SK-N-MC (cell line): Measurements from ENCODE around the gene FUT6.

Experiments used
- DNase-seq: peaks from one replicate; pipeline ENCODE4 v3.0.0-alpha.2; 2011; ENCODE audit warnings: low read depth, low spot score
- H3K27ac ChIP-seq: fragments of 200-600 bp; sonication (generic); 2 replicates; pipeline ENCODE4 v1.5.1; 2016; ENCODE audit warnings: mixed run types
- H3K36me3 ChIP-seq: fragments of 200-600 bp; sonication (generic); 2 replicates; pipeline ENCODE4 v1.6.1; 2017; ENCODE audit warnings: antibody characterized with exemption, low read length, mixed read lengths; ENCODE audit not compliant: insufficient read depth
- H3K4me3 ChIP-seq: fragments of 200-600 bp; sonication (generic); 2 replicates; pipeline ENCODE4 v1.5.1; 2016
- H3K9ac ChIP-seq: fragments of 200-600 bp; sonication (generic); 2 replicates; pipeline ENCODE4 v1.8.0; 2017; ENCODE audit warnings: mixed run types, mixed read lengths; ENCODE audit not compliant: insufficient read length
- H3K9me3 ChIP-seq: fragments of 200-600 bp; sonication (generic); 2 replicates; pipeline ENCODE4 v1.6.1; 2017; ENCODE audit warnings: low read depth, mild to moderate bottlenecking, antibody characterized with exemption, low read length, moderate library complexity, mixed read lengths
- EZH2 ChIP-seq: fragments of 200-600 bp; sonication (generic); IDR thresholded peaks from one replicate; pipeline ENCODE4 v1.6.1; 2017; ENCODE audit warnings: antibody characterized with exemption
- FOXP2 ChIP-seq: optimal IDR thresholded peaks from 2 replicates; pipeline ENCODE3; 2011; ENCODE audit warnings: mild to moderate bottlenecking, moderate library complexity; ENCODE audit not compliant: insufficient read depth; ENCODE audit errors: extremely low read length, control extremely low read depth
- POLR2AphosphoS5 ChIP-seq: IDR thresholded peaks from 2 replicates; pipeline ENCODE4 v1.6.1; 2012; ENCODE audit warnings: mild to moderate bottlenecking, low read depth, low read length, borderline replicate concordance

Gene FUT6

DNA sequence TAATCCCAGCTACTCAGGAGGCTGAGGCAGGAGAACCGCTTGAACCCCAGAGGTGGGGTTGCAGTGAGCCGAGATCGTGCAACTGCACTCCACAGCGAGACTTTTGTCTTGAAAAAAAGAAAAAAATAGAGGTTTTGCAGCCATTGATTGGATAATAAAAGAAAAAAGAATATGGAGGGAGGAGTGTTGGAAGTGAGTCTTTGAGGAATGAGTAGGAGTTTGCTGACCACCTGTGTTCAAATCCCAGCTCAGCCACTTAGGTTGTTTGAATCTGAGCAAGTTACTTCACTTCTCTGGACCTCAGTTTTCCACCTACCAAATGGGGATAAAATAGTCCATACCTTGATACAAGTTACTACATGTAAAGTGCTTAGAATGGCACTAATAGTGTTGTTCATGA is 28.4 kb downstream of the FUT6 start:
- no peak overlapping the region for H3K27ac ChIP-seq
- no peak for TF ChIP-seq EZH2
- TF ChIP-seq POLR2AphosphoS5: no peak
- no peak for TF ChIP-seq FOXP2
- no peaks in the 10 kb centered on the region for H3K9me3 ChIP-seq
- DNase-seq: no peak
- no peak overlapping the region for H3K9ac ChIP-seq
- no peak overlapping the region for H3K4me3 ChIP-seq
- no peaks in the 10 kb centered on the region for H3K36me3 ChIP-seq

DNA sequence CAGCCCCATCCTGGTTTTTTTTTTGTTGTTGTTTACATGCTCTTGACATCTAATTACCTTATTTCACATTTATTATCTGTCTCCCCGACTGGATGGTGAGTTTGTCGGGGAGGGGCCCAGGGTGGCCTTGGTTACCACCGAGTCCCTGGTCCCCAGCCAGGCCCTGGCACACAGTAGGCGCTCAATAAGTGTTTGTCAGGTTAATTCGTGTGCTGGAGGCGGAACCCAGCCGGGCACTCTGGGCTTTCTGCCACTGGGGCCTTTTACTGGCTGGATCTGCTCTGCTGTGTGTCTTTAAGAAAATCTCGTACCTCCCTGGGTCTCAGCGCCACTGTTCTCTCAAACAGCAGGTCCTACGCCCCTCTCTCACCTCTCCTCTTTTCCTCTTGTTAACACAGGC is 30.0 kb downstream of the FUT6 start:
- Histone ChIP-seq H3K9ac (no peak overlapping the region), H3K36me3 (no peaks in the 10 kb centered on the region), H3K4me3 (no peak overlapping the region), H3K27ac (no peak overlapping the region), H3K9me3 (no peaks in the 10 kb centered on the region)
- TF ChIP-seq POLR2AphosphoS5 (no peak), FOXP2 (no peak)
- DNase-seq: no peak

DNA sequence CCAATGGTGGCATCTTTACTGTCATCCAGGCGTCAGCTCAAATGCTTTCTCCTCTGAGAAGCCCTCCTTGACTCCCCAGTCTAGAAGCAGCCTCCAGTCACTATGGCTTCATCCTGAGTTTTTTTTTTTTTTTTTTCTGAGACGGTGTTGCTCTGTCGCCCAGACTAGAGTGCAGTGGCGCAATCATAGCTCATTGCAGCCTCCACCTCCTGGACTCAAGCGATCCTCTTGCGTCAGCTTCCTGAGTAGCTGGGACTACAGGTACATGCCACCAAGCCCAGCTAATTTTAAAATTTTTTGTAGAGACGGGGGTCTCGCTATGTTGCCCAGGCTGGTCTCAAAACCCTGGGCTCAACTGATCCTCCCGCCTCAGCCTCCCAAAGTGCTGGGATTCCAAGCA is 30.4 kb downstream of the FUT6 start:
- Histone ChIP-seq H3K9me3 (no peaks in the 10 kb centered on the region), H3K9ac (no peak overlapping the region)
- TF ChIP-seq EZH2 (no peak), FOXP2 (no peak), POLR2AphosphoS5 (no peak)

DNA sequence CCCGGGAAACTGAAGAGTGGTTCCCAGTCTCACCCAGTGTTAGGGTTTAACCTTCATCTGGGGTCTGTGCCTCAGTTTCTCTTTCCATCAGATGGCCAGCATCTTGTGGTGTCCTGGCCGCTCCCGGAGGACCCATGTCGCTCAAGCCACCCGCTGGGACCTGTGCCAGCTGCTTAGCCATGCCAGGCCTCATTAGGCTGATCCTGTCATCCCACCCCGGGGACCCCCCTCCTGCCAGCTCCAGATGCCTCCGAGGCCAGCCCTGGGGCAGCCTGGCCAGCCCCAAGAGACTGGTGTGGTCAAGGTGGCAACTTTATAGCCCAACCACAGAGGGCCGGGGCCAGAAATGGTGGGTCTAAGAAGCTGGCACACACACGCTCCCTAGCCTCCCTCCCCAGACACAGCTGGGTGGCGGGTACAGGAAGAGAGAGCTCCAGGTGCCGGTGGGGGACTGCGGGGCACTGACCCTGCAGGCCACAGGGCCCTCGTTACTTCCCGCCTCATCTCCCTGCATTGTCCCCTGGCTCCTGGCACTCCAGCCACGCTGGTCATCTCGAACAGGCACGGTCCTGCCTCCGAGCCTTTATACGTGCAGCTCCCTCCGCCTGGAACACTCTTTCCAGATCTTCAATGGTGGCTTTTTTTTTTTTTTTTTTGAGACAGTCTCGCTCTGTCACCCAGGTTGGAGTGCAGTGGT is 31.2 kb downstream of the FUT6 start:
- DNase-seq: no peak
- no peak overlapping the region for H3K27ac ChIP-seq
- H3K4me3 ChIP-seq: no peak overlapping the region
- TF ChIP-seq POLR2AphosphoS5: no peak
- no peak for TF ChIP-seq EZH2
- no peak for TF ChIP-seq FOXP2
- no peak overlapping the region for H3K9ac ChIP-seq
- no peaks in the 10 kb centered on the region for H3K36me3 ChIP-seq
- no peaks in the 10 kb centered on the region for H3K9me3 ChIP-seq

More for the DNA sequence above, 30.4 kb downstream of the FUT6 start:
- Histone ChIP-seq H3K4me3 (no peak overlapping the region), H3K36me3 (no peaks in the 10 kb centered on the region), H3K27ac (no peak overlapping the region)
- DNase-seq: no peak

DNA sequence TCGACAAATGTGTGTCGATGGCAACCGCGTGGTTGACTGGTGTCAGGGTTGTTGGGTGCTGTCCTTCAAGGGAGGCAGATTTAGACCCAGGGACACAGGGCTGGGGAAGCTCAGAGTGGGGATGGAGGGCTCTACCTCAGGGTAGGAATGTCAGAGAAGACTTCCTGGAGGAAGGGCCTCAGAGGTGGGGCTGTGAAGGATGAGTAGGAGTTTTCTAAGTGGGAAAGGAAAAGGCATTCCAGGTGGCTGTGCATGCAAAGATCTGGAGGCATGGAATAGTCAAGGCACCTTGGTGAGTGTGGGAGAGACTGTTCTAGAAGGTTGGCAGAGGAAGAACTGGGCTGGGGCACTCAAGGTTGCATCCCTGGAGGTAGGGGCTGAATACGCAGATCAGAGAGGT is 32.6 kb downstream of the FUT6 start:
- H3K36me3 ChIP-seq: no peaks in the 10 kb centered on the region
- H3K9me3 ChIP-seq: no peaks in the 10 kb centered on the region
- H3K4me3 ChIP-seq: no peak overlapping the region
- TF ChIP-seq EZH2: no peak
- no peak for TF ChIP-seq FOXP2
- TF ChIP-seq POLR2AphosphoS5: no peak
- DNase-seq: no peak
- no peak overlapping the region for H3K27ac ChIP-seq
- H3K9ac ChIP-seq: no peak overlapping the region

DNA sequence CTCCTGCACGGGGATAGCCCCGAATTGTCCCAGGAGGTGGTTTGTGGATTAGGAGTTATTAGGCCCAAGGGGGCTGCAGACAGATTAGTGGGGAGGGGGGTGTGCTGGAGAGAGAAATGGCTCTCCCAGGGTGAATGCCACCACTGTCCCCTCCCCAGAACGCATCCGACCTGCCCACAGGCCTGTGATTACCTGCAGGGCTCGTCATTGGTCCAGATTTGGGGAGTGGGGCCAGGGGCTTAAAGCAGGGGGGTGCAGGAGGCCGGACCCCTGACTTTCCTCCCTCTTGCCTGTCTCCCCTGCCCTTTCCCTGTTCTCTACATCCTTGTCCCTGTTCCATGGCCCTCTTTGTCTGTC is 33.4 kb downstream of the FUT6 start:
- H3K4me3 ChIP-seq: peak overlapping the region; percentile 79
- no peaks in the 10 kb centered on the region for H3K36me3 ChIP-seq
- no peak for TF ChIP-seq EZH2
- no peak for TF ChIP-seq FOXP2
- no peak for TF ChIP-seq POLR2AphosphoS5
- H3K9ac ChIP-seq: no peak overlapping the region
- H3K27ac ChIP-seq: no peak overlapping the region
- no peak for DNase-seq
- no peaks in the 10 kb centered on the region for H3K9me3 ChIP-seq

DNA sequence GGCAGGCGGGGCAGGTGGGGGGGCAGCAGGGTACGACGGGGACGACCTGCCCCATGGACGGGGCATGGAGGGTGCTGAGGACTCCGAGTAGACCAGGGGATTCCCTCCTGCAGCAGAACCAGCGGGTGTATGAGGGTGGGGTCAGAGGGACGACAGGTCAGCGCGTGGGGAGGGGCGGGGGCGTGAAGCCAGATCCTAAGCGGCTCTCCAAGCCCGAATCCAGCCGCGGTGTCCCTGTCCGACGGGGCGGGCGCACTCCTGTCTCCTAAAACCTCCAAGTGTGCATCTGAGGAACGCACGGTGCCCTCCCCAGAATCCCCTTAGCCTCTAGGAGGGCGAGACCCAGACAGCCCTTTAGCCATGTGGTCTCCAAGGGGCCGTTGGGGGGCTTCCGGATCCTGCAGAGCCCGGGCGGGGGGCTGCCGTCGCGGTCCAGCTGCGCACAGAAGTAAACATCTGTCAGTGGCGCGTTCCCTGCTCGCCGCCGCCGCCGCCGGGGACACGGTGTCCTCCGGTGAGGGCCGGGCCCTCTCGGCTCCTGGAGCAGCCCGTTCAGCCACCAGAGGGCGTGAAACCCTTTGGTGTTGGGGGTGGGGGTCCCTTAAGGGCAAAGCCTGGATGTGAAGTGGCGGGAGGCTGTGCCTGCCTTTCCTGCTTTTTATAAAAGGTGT is 33.9 kb downstream of the FUT6 start:
- Histone ChIP-seq H3K4me3 (peak overlapping the region; percentile 79), H3K9ac (peak overlapping the region; percentile 37), H3K9me3 (no peaks in the 10 kb centered on the region), H3K36me3 (no peaks in the 10 kb centered on the region), H3K27ac (no peak overlapping the region)
- no peak for TF ChIP-seq EZH2
- TF ChIP-seq FOXP2: no peak
- no peak for TF ChIP-seq POLR2AphosphoS5
- DNase-seq: no peak

DNA sequence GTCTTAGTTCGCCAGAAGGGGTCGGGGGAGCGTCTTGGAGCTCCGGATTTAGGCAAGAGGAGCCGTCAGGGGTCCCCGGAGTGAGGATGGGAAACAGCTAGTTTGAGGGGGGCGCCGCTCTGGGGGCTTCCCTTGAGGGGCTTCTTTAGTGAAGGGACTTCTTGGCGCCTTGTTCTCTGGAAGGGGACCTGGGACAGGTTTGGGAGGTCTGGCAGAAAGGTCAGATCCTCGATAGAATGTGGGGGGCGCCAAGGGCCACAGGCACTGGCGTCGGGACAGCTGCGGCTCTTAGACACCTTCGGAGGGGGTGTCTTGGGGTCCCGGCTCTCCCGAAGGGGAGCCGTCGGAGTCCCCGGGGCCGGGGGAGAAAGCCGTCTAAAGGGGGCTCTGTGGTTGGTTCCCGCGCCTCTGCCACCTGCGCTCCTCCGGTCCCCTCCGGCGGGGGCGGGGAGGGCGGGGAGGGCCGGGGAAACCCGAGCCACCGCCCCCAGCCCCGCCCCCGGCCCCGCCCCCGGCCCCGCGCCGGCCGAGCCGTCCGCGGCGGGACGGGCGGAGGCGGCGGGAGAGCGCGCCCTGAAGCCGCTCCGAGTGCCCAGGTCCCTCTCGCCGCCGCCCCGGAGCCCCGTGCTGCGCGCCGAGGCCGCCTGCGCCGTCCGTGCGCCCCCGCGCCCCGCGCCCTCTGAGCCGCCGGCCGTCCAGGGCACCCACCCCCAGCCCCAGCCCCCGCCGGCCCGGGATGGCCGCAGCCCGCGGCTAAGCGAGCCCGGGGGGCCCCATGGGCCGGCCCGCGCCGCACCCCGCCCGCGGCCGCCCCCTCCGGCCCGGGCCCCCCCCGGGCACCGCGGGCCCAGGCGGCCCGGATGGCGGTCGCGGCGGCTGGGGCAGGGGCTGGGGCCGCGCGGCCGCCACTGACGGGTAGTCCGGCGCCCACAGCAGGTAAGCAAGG is 34.7 kb downstream of the FUT6 start, which contains the start of gene NRTN:
Gene NRTN, plus strand, starts transcription at position 552 of the 946 bp plus-strand sequence. CDS start 19,099 bp downstream, outside the sequence.
- Histone ChIP-seq H3K4me3 (peak within 1 kb of the TSS; percentile 79), H3K9me3 (no peaks in the 10 kb centered on the region), H3K36me3 (no peaks in the 10 kb centered on the region), H3K27ac (no peak within 1 kb of the TSS; the same call in 1 of the 2 replicates), H3K9ac (peak within 1 kb of the TSS; percentile 59)
- TF ChIP-seq FOXP2 (no peak), EZH2 (no peak), POLR2AphosphoS5 (no peak)
- no peak for DNase-seq
